Prostate gland (tissue), 2 donors: ENCODE results near the gene CCDC196. TPM values are rescaled to one million over a fixed set of nuclear protein-coding genes. Genes with fewer than 3 reads are reported as not detected.

Source experiments
- total RNA-seq, 2 donors: library from RNA; depleted of rRNA; stranded (reverse); fragments of >200 nt; gene quantifications; one replicate each; pipeline ENCODE4 v1.1.0, GENCODE V29; 2016

Gene CCDC196
- total RNA-seq, 2 donors from 2014 or later = 2.6 TPM; not detected in 1

Other genes with a start within 250 kb of the CCDC196 start
- gene GPHN, start 21.8 kb downstream of the CCDC196 start, total RNA-seq = 10 to 100 TPM; 13.5 to 18.7 TPM